Gastroesophageal sphincter (tissue), 4 donors: ENCODE results near the gene DEGS1. TPM values are rescaled to one million over a fixed set of nuclear protein-coding genes. Genes with fewer than 3 reads are reported as not detected.

Experiments used
- ATAC-seq: fragments of 150-250 bp; one replicate; pipeline ENCODE4 v1.9.1; 2016; ENCODE audit warnings: mild to moderate bottlenecking, moderate library complexity
- H3K27ac ChIP-seq, 4 donors: fragments of 200-600 bp; sonication (generic) in 3 of 4; 1 replicate in 3 of 4; 2 replicates in 1 of 4; pipeline ENCODE4 v1.5.1; 2016 to 2019
- H3K27me3 ChIP-seq: fragments of 200-600 bp; sonication (generic); one replicate; pipeline ENCODE4 v1.5.1; 2019
- H3K36me3 ChIP-seq, 2 donors: fragments of 200-600 bp; sonication (generic); one replicate each; pipeline ENCODE4 v1.5.1; 2019; ENCODE audit warnings: control low read depth in 1 of 2
- H3K4me1 ChIP-seq, 3 donors: fragments of 200-600 bp; sonication (generic); 1 replicate in 2 of 3; 2 replicates in 1 of 3; pipeline ENCODE4 v1.5.1; 2016 to 2019; ENCODE audit warnings: control low read depth in 2 of 3
- H3K4me3 ChIP-seq, 2 donors: fragments of 200-600 bp; sonication (generic); one replicate each; pipeline ENCODE4 v1.5.1; 2019; ENCODE audit warnings: mild to moderate bottlenecking in 1 of 2, moderate library complexity in 1 of 2
- H3K9me3 ChIP-seq, 3 donors: fragments of 200-600 bp; sonication (generic); one replicate each; pipeline ENCODE4 v1.5.1; 2017 to 2019; ENCODE audit warnings: control low read depth in 2 of 3
- CTCF ChIP-seq, 4 experiments: fragments of 200-600 bp in 2 of 4; fragments of 450-650 bp in 2 of 4; sonication (generic) in 1 of 4; IDR thresholded peaks; one replicate each; pipeline ENCODE4 v1.5.1; 2017 to 2019; ENCODE audit warnings: antibody characterized with exemption in 4 of 4, mild to moderate bottlenecking in 2 of 4, moderate library complexity in 2 of 4
- EP300 ChIP-seq: sonication (generic); formaldehyde crosslinking; IDR thresholded peaks from one replicate; pipeline ENCODE4 v1.6.1; 2017; ENCODE audit warnings: antibody characterized with exemption, mild to moderate bottlenecking
- POLR2A ChIP-seq, 2 donors: fragments of 450-650 bp; IDR thresholded peaks; one replicate each; pipeline ENCODE4 v1.6.1; 2017; ENCODE audit warnings: antibody characterized with exemption in 2 of 2, mild to moderate bottlenecking in 2 of 2, moderate library complexity in 1 of 2
- POLR2AphosphoS5 ChIP-seq: sonication (generic); formaldehyde crosslinking; IDR thresholded peaks from one replicate; pipeline ENCODE4 v1.6.1; 2017; ENCODE audit warnings: antibody characterized with exemption
- WGBS, 2 donors: methylation state at CpG; one replicate each; pipeline ENCODE4 v1.1.5; 2018; ENCODE audit warnings: low coverage in 1 of 2; 5-methylcytosine and 5-hydroxymethylcytosine counted together
- total RNA-seq, 4 donors: library from RNA; depleted of rRNA; stranded (reverse); fragments of >200 nt; gene quantifications; one replicate each; pipeline ENCODE4 v1.1.0, GENCODE V29; 2016

The DEGS1 gene
- total RNA-seq, 4 donors from 2014 or later: 118 to 150 (median 138) TPM

GRCh38 chr1:224226849-224227502 is 43.9 kb downstream of the DEGS1 start:
- no peak for ATAC-seq
- Histone ChIP-seq H3K9me3 (no peaks in the 10 kb centered on the region), H3K4me3 (no peak overlapping the region), H3K36me3 (peaks cover 0 to 57% of the 10 kb centered on the region in 2 donors), H3K27ac (no peak overlapping the region), H3K27me3 (no peaks in the 10 kb centered on the region), H3K4me1 (peaks cover 0 to 19% (median 7%) of the 10 kb centered on the region in 3 donors)
- 81 to 86% methylated on average over 3 to 6 of the region's 6 CpGs for WGBS, 2 donors
- TF ChIP-seq EP300 (no peak), POLR2AphosphoS5 (no peak)

- no peak overlapping the region for H3K27ac ChIP-seq
- H3K4me3 ChIP-seq: no peak overlapping the region
- no peaks in the 10 kb centered on the region for H3K9me3 ChIP-seq
- no peak for TF ChIP-seq POLR2AphosphoS5
- no peak for TF ChIP-seq POLR2A (IDR thresholded peaks at IDR 0.05)
- no peak for TF ChIP-seq EP300
- no peak for TF ChIP-seq CTCF (IDR thresholded peaks at IDR 0.05)
- peaks cover 0 to 91% of the 10 kb centered on the region in 2 donors for H3K36me3 ChIP-seq
- no peaks in the 10 kb centered on the region for H3K27me3 ChIP-seq
- no peaks in the 10 kb centered on the region for H3K4me1 ChIP-seq
- ATAC-seq: no peak
These were observed 51.0 kb downstream of the DEGS1 start for GRCh38 chr1:224234017-224234416.

- 59 to 65% methylated on average over 1 to 2 of the region's 2 CpGs for WGBS, 2 donors
- TF ChIP-seq CTCF (IDR thresholded peaks at IDR 0.05): no peak
- no peak for TF ChIP-seq POLR2AphosphoS5
- no peak for ATAC-seq
- H3K4me3 ChIP-seq: no peak overlapping the region
- peaks cover 0 to 84% of the 10 kb centered on the region in 2 donors for H3K36me3 ChIP-seq
- H3K27ac ChIP-seq: no peak overlapping the region
- H3K27me3 ChIP-seq: no peaks in the 10 kb centered on the region
- no peaks in the 10 kb centered on the region for H3K4me1 ChIP-seq
- no peaks in the 10 kb centered on the region for H3K9me3 ChIP-seq
These were observed 52.9 kb downstream of the DEGS1 start for GRCh38 chr1:224235813-224236493.

- Histone ChIP-seq H3K4me1 (no peaks in the 10 kb centered on the region), H3K27ac (no peak overlapping the region), H3K4me3 (no peak overlapping the region), H3K36me3 (peaks cover 0 to 76% of the 10 kb centered on the region in 2 donors), H3K9me3 (no peaks in the 10 kb centered on the region), H3K27me3 (no peaks in the 10 kb centered on the region)
- 82 to 90% methylated on average over 5 to 7 of the region's 11 CpGs for WGBS, 2 donors
- TF ChIP-seq EP300: no peak
- TF ChIP-seq CTCF (IDR thresholded peaks at IDR 0.05): no peak
- TF ChIP-seq POLR2A (IDR thresholded peaks at IDR 0.05): no peak
- TF ChIP-seq POLR2AphosphoS5: no peak
- ATAC-seq: no peak
These were observed 54.3 kb downstream of the DEGS1 start for GRCh38 chr1:224237119-224237881.

- H3K27ac ChIP-seq: no peak overlapping the region
- TF ChIP-seq EP300 (no peak), CTCF (IDR thresholded peaks at IDR 0.05) (no peak), POLR2AphosphoS5 (no peak), POLR2A (IDR thresholded peaks at IDR 0.05) (no peak)
- peaks cover 0 to 76% of the 10 kb centered on the region in 2 donors for H3K36me3 ChIP-seq
- WGBS, 2 donors: 80 to 87% methylated on average over 5 to 6 of the region's 9 CpGs
- H3K9me3 ChIP-seq: no peaks in the 10 kb centered on the region
- H3K4me1 ChIP-seq: no peaks in the 10 kb centered on the region
- H3K4me3 ChIP-seq: no peak overlapping the region
- ATAC-seq: no peak
- no peaks in the 10 kb centered on the region for H3K27me3 ChIP-seq
These were observed 55.2 kb downstream of the DEGS1 start for GRCh38 chr1:224238212-224238611.
